Glutamatergic neuron (in vitro differentiated cells): ENCODE results near the gene SLC25A3. TPM values are rescaled to one million over a fixed set of nuclear protein-coding genes. Genes with fewer than 3 reads are reported as not detected.
"Not testable (repeated sequence)": the region's sequence is repeated elsewhere in the genome, so short reads cannot be mapped to it uniquely, and the experiment has no call there.

Source experiments
- DNase-seq: peaks from one replicate; pipeline ENCODE4 v3.0.0; 2022
- H3K27ac Mint-ChIP-seq: one replicate; pipeline ENCODE4 v1.8.0; 2020; ENCODE audit warnings: mild to moderate bottlenecking, mixed read lengths, inconsistent platforms; ENCODE audit not compliant: unreplicated experiment
- H3K27me3 Mint-ChIP-seq: one replicate; pipeline ENCODE4 v1.8.0; 2020; ENCODE audit warnings: mild to moderate bottlenecking, moderate library complexity, mixed read lengths, inconsistent platforms; ENCODE audit not compliant: unreplicated experiment
- H3K36me3 Mint-ChIP-seq: one replicate; pipeline ENCODE4 v1.8.0; 2020; ENCODE audit warnings: mild to moderate bottlenecking, mixed read lengths, inconsistent platforms; ENCODE audit not compliant: unreplicated experiment
- H3K4me1 Mint-ChIP-seq: one replicate; pipeline ENCODE4 v1.8.0; 2020; ENCODE audit warnings: mild to moderate bottlenecking, low read depth, mixed read lengths, inconsistent platforms; ENCODE audit not compliant: unreplicated experiment
- H3K4me3 Mint-ChIP-seq: one replicate; pipeline ENCODE4 v1.8.0; 2020; ENCODE audit warnings: mild to moderate bottlenecking, mixed read lengths, inconsistent platforms; ENCODE audit not compliant: unreplicated experiment
- H3K9me3 Mint-ChIP-seq: one replicate; pipeline ENCODE4 v1.8.0; 2020; ENCODE audit warnings: mild to moderate bottlenecking, moderate library complexity, mixed read lengths, inconsistent platforms; ENCODE audit not compliant: unreplicated experiment
- total RNA-seq: library from RNA; stranded (reverse); fragmentation: NEBNext Ultra II Directional; extraction: Animal tissue kit (Norgen Biotek cat#: 25700); gene quantifications from one replicate; pipeline ENCODE4 v1.2.1, GENCODE V29; 2021; ENCODE audit not compliant: unreplicated experiment
- TF ChIP-seq, protein P1 (sequence below): fragments of 200-600 bp; sonication (generic); IDR thresholded peaks from one replicate; pipeline ENCODE4 v1.5.0; 2021; ENCODE audit not compliant: partially characterized antibody, unreplicated experiment

Gene SLC25A3
- total RNA-seq, 1 donor from 2014 or later: 481 TPM

DNA sequence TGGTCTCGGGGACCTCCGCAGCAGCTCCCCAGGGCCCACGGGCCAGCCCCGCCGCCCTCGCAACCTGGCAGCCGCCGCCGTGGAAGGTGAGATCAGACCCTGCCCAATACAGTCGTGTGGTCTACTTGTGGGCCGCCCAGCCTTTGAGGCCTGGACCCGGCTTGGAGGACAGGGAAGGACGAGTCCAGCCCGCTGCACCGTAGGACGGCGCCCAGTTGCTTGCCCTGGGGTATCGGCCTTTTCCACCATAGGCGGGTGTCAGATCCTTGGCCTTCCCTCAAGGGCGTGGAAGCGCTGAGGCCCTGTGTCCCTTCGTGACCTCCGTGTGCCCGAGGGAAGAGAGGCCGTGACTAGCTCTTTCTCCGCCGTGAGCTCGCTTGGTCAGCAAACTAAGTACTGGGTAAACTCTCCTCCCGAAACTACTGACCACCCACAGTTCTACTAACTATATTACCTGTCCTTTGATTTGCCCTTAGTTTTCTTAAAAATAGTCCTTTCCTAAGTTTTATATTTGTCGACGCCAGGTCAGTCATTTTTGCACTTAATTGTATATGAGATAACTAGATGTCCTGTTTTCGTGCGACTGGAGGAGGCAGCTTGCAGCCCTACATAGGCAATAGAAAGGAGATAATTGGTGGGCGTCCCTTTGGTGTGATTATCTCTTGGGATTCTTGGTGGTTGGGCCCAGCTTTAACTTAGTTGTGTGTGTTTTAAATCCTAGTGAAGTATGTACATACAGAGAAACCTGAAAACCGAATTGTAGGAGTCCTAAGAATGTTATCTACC, 757 bp downstream of the SLC25A3 start:
- Mint-ChIP-seq H3K4me3 (peak overlapping the region; percentile 98), H3K4me1 (peaks cover 8% of the 10 kb centered on the region), H3K36me3 (no peaks in the 10 kb centered on the region), H3K27me3 (peaks cover 5% of the 10 kb centered on the region), H3K27ac (peak overlapping the region; percentile 88), H3K9me3 (peaks cover 11% of the 10 kb centered on the region)
- TF ChIP-seq, protein P1, sequence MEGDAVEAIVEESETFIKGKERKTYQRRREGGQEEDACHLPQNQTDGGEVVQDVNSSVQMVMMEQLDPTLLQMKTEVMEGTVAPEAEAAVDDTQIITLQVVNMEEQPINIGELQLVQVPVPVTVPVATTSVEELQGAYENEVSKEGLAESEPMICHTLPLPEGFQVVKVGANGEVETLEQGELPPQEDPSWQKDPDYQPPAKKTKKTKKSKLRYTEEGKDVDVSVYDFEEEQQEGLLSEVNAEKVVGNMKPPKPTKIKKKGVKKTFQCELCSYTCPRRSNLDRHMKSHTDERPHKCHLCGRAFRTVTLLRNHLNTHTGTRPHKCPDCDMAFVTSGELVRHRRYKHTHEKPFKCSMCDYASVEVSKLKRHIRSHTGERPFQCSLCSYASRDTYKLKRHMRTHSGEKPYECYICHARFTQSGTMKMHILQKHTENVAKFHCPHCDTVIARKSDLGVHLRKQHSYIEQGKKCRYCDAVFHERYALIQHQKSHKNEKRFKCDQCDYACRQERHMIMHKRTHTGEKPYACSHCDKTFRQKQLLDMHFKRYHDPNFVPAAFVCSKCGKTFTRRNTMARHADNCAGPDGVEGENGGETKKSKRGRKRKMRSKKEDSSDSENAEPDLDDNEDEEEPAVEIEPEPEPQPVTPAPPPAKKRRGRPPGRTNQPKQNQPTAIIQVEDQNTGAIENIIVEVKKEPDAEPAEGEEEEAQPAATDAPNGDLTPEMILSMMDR: no peak
- DNase-seq: peak; percentile 31

DNA sequence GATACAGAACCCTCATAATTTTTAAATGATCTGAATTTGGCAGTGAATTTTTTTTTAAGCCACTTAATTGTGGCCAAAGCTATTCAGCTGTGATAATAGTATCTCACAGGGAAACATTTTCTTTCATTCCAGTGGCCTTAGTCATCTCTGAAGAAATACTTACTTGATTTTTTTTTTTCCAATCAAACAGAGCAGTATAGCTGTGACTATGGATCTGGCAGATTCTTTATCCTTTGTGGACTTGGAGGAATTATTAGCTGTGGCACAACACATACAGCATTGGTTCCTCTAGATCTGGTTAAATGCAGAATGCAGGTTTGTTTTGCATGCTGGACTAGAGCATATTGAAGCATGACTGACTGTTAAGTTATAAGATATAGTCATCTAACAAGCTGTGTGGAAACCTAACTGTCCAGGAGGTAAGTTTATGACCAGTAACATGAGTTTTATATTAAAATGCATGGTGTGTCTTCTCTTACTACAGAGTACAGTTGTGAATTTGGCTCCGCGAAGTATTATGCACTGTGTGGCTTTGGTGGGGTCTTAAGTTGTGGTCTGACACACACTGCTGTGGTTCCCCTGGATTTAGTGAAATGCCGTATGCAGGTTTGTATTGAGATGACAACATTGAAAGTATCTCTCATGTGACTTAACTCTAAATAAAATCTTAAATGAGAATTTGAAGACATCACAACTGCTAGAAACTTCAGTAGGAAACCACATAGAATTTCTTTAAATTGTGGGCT, 1.9 kb downstream of the SLC25A3 start:
- no peaks in the 10 kb centered on the region for H3K36me3 Mint-ChIP-seq
- H3K9me3 Mint-ChIP-seq: peaks cover 11% of the 10 kb centered on the region
- peaks cover 4% of the 10 kb centered on the region for H3K27me3 Mint-ChIP-seq
- no peak for DNase-seq
- no peak overlapping the region for H3K27ac Mint-ChIP-seq
- H3K4me3 Mint-ChIP-seq: peak overlapping the region; percentile 98
- TF ChIP-seq, protein P1: no peak
- peaks cover 8% of the 10 kb centered on the region for H3K4me1 Mint-ChIP-seq

DNA sequence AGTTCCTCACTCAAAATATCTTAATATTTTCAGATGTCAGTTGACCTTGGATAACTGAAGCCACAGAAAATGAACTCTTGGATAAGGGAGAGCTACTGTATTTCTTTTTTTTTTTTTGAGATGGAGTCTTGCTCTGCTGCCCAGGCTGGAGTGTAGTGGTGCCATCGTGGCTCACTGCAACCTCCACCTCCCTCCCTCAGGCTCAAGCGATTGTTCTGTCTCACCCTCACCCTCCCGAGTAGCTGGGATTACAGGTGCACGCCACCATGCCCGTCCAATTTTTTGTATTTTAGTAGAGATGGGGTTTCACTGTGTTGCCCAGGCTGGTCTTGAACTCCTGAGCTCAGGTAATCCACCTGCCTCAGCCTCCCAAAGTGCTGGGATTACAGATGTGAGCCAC, 3.8 kb downstream of the SLC25A3 start:
- not testable (repeated sequence) for H3K36me3 Mint-ChIP-seq, H3K4me3 Mint-ChIP-seq

DNA sequence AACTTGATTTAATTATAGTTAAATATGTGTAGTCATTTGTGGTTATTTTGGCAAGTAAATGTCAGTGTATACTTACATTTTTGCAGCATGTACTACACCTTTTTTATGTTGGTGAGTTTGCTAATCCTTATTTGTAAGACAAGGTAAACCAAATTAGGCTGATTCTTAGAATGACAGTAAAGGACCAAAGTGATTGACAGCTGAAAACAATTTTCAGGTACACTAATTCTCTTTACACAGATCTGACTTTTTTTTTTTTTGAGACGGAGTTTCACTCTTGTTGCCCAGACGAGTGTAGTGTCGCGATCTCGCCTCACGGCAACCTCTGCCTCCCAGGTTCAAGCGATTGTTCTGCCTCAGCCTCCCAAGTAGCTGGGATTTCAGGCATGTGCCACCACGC, 8.4 kb downstream of the SLC25A3 start:
- Mint-ChIP-seq H3K4me1 (no peaks in the 10 kb centered on the region), H3K27me3 (no peaks in the 10 kb centered on the region), H3K4me3 (no peak overlapping the region), H3K9me3 (peaks cover 2% of the 10 kb centered on the region), H3K36me3 (no peaks in the 10 kb centered on the region), H3K27ac (no peak overlapping the region)
- DNase-seq: no peak
- TF ChIP-seq, protein P1: no peak

More for the DNA sequence above, 3.8 kb downstream of the SLC25A3 start:
- H3K27me3 Mint-ChIP-seq, DNase-seq, H3K27ac Mint-ChIP-seq, H3K4me1 Mint-ChIP-seq: not testable (repeated sequence)
- H3K9me3 Mint-ChIP-seq: peaks cover 11% of the 10 kb centered on the region

DNA sequence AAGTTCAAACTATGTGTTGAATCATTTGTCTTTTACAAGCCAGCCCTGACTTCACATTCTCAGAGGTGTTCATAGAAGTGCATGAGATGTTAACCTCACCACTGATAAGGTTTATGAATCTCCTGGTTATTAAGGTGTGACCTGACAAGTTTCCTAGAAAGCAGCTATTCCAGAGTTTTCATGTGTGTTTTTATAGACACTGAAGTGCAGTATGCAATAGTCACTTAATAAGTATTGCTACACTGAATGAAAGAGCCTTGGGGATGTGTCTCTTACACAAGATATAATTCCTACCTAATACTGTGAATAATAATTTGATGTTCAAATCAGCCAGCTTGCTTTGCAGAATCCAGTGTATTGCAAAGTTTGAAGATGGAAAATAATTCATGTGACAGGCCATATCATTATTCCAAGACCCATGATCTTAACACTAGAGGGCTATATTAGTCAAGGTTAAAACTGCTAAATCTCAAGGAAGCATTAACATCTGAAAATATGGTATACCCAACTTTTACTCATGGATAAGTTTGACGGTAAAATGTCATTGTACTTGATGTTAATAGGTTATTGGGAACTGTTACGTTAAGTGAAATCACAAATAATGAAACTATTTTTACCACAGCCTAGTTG, 13.0 kb downstream of the SLC25A3 start:
- Mint-ChIP-seq H3K36me3 (no peaks in the 10 kb centered on the region), H3K27me3 (peaks cover 1% of the 10 kb centered on the region), H3K9me3 (no peaks in the 10 kb centered on the region), H3K4me3 (no peak overlapping the region), H3K4me1 (no peaks in the 10 kb centered on the region), H3K27ac (no peak overlapping the region)
- DNase-seq: no peak
- TF ChIP-seq, protein P1: no peak
